ENCODE results near the gene TMCC1.
"Not testable (repeated sequence)": the region's sequence is repeated elsewhere in the genome, so short reads cannot be mapped to it uniquely, and the experiment has no call there.

The TMCC1 gene

GRCh38 chr3:129614435-129614834, 279.1 kb downstream of the TMCC1 start:
- Mint-ChIP-seq H3K4me3 (no peak overlapping the region), H3K9me3 (no peaks in the 10 kb centered on the region), H3K27ac (no peak overlapping the region), H3K27me3 (no peaks in the 10 kb centered on the region), H3K36me3 (ENCODE audit: low read depth) (no peaks in the 10 kb centered on the region), H3K4me1 (ENCODE audit: low read depth) (peaks cover 9% of the 10 kb centered on the region)

- no peak overlapping the region for H3K27ac Mint-ChIP-seq
- H3K9me3 Mint-ChIP-seq, result no peaks in the 10 kb centered on the region
- H3K36me3 Mint-ChIP-seq (ENCODE audit: low read depth), result no peaks in the 10 kb centered on the region
- H3K4me1 Mint-ChIP-seq (ENCODE audit: low read depth), result peaks cover 9% of the 10 kb centered on the region
- peaks cover 6% of the 10 kb centered on the region for H3K27me3 Mint-ChIP-seq
- no peak overlapping the region for H3K4me3 Mint-ChIP-seq
Measured at GRCh38 chr3:129613367-129613740, 280.2 kb downstream of the TMCC1 start.

GRCh38 chr3:129612534-129613366, 280.8 kb downstream of the TMCC1 start:
- H3K27ac Mint-ChIP-seq, result no peak overlapping the region
- H3K36me3 Mint-ChIP-seq (ENCODE audit: low read depth), result no peaks in the 10 kb centered on the region
- H3K27me3 Mint-ChIP-seq, result peaks cover 9% of the 10 kb centered on the region
- H3K4me1 Mint-ChIP-seq (ENCODE audit: low read depth), result peaks cover 10% of the 10 kb centered on the region
- H3K9me3 Mint-ChIP-seq, result no peaks in the 10 kb centered on the region
- H3K4me3 Mint-ChIP-seq, result no peak overlapping the region

- Mint-ChIP-seq H3K4me3 (no peak overlapping the region), H3K36me3 (ENCODE audit: low read depth) (no peaks in the 10 kb centered on the region), H3K4me1 (ENCODE audit: low read depth) (peaks cover 9% of the 10 kb centered on the region), H3K27me3 (peaks cover 14% of the 10 kb centered on the region), H3K27ac (no peak overlapping the region), H3K9me3 (no peaks in the 10 kb centered on the region)
Measured at GRCh38 chr3:129611812-129612533, 281.5 kb downstream of the TMCC1 start.

- Mint-ChIP-seq H3K27me3 (peaks cover 16% of the 10 kb centered on the region), H3K4me1 (ENCODE audit: low read depth) (peaks cover 9% of the 10 kb centered on the region), H3K4me3 (no peak overlapping the region), H3K36me3 (ENCODE audit: low read depth) (no peaks in the 10 kb centered on the region), H3K9me3 (no peaks in the 10 kb centered on the region), H3K27ac (no peak overlapping the region)
Measured at GRCh38 chr3:129611446-129611800, 282.1 kb downstream of the TMCC1 start.

GRCh38 chr3:129610794-129611445, 282.6 kb downstream of the TMCC1 start:
- H3K4me1 Mint-ChIP-seq (ENCODE audit: low read depth); H3K9me3 Mint-ChIP-seq; H3K27ac Mint-ChIP-seq; H3K36me3 Mint-ChIP-seq (ENCODE audit: low read depth); H3K4me3 Mint-ChIP-seq: not testable (repeated sequence)
- H3K27me3 Mint-ChIP-seq, result peaks cover 16% of the 10 kb centered on the region

- no peaks in the 10 kb centered on the region for H3K9me3 Mint-ChIP-seq
- peaks cover 20% of the 10 kb centered on the region for H3K27me3 Mint-ChIP-seq
- H3K4me1 Mint-ChIP-seq (ENCODE audit: low read depth), result peaks cover 13% of the 10 kb centered on the region
- H3K36me3 Mint-ChIP-seq (ENCODE audit: low read depth), result no peaks in the 10 kb centered on the region
- H3K27ac Mint-ChIP-seq, result no peak overlapping the region
- H3K4me3 Mint-ChIP-seq, result no peak overlapping the region
Measured at GRCh38 chr3:129610276-129610675, 283.2 kb downstream of the TMCC1 start.

GRCh38 chr3:129609591-129610182, 283.8 kb downstream of the TMCC1 start:
- Mint-ChIP-seq H3K27ac (no peak overlapping the region), H3K27me3 (peaks cover 21% of the 10 kb centered on the region), H3K4me3 (no peak overlapping the region), H3K9me3 (no peaks in the 10 kb centered on the region), H3K4me1 (ENCODE audit: low read depth) (peaks cover 13% of the 10 kb centered on the region), H3K36me3 (ENCODE audit: low read depth) (no peaks in the 10 kb centered on the region)

GRCh38 chr3:129608936-129609590, 284.4 kb downstream of the TMCC1 start:
- Mint-ChIP-seq H3K27ac (no peak overlapping the region), H3K4me1 (ENCODE audit: low read depth) (peaks cover 13% of the 10 kb centered on the region), H3K9me3 (no peaks in the 10 kb centered on the region), H3K27me3 (peaks cover 27% of the 10 kb centered on the region), H3K4me3 (no peak overlapping the region), H3K36me3 (ENCODE audit: low read depth) (no peaks in the 10 kb centered on the region)

GRCh38 chr3:129608087-129608935, 285.2 kb downstream of the TMCC1 start:
- H3K4me3 Mint-ChIP-seq, result no peak overlapping the region
- H3K36me3 Mint-ChIP-seq (ENCODE audit: low read depth), result no peaks in the 10 kb centered on the region
- peaks cover 13% of the 10 kb centered on the region for H3K4me1 Mint-ChIP-seq (ENCODE audit: low read depth)
- no peaks in the 10 kb centered on the region for H3K9me3 Mint-ChIP-seq
- peaks cover 32% of the 10 kb centered on the region for H3K27me3 Mint-ChIP-seq
- H3K27ac Mint-ChIP-seq, result no peak overlapping the region

- peaks cover 13% of the 10 kb centered on the region for H3K4me1 Mint-ChIP-seq (ENCODE audit: low read depth)
- H3K36me3 Mint-ChIP-seq (ENCODE audit: low read depth), result no peaks in the 10 kb centered on the region
- peaks cover 32% of the 10 kb centered on the region for H3K27me3 Mint-ChIP-seq
- no peak overlapping the region for H3K27ac Mint-ChIP-seq
- H3K9me3 Mint-ChIP-seq, result no peaks in the 10 kb centered on the region
- H3K4me3 Mint-ChIP-seq, result peak overlapping the region; percentile 79
Measured at GRCh38 chr3:129607391-129608068, 286.0 kb downstream of the TMCC1 start.

- peaks cover 32% of the 10 kb centered on the region for H3K27me3 Mint-ChIP-seq
- peaks cover 13% of the 10 kb centered on the region for H3K4me1 Mint-ChIP-seq (ENCODE audit: low read depth)
- H3K36me3 Mint-ChIP-seq (ENCODE audit: low read depth), result no peaks in the 10 kb centered on the region
- no peaks in the 10 kb centered on the region for H3K9me3 Mint-ChIP-seq
- peak within 1 kb of the TSS; percentile 83 for H3K4me3 Mint-ChIP-seq
- peak within 1 kb of the TSS; percentile 61 for H3K27ac Mint-ChIP-seq
Measured at GRCh38 chr3:129606636-129607390, 286.7 kb downstream of the TMCC1 start, which contains the start of gene PLXND1. Gene PLXND1 (minus strand): TSS chr3:129606676. CDS start chr3:129606639, 37 bp downstream.

Data from stimulated activated naive CD8-positive, alpha-beta T cell treated with anti-CD3 and anti-CD28 coated beads, Interleukin-15, Interleukin-2, amounts not matched to agents 100 ng/mL and 50 ng/mL, for 24 hours (primary cell).